ENCODE measurements around the gene GIMD1.

The GIMD1 gene

GRCh38 chr4:106312997-106313522 is 55.5 kb downstream of the GIMD1 start:
- DNase-seq: no peak

GRCh38 chr4:106312377-106312776 is 56.2 kb downstream of the GIMD1 start:
- DNase-seq: no peak

Data from activated CD4-positive, alpha-beta T cell treated with anti-CD3 and anti-CD28 coated beads, Interleukin-2, amount 50 U/mL, for 1 hour (primary cell).